DND-41 (cell line): ENCODE data around the gene DNLZ.

Experiments used
- ATAC-seq: fragments of 200-7000 bp; cut with Tn5 transposase; 3 replicates; pipeline ENCODE4 v1.9.1; 2021; ENCODE audit warnings: low read depth; ENCODE audit not compliant: insufficient read depth
- DNase-seq: peaks from one replicate; pipeline ENCODE4 v3.0.0-alpha.2; 2020
- H2AFZ ChIP-seq: 2 replicates; pipeline ENCODE4 v1.6.0; 2012; ENCODE audit warnings: low read depth, low read length
- H3K27ac ChIP-seq: 2 replicates; pipeline ENCODE4 v1.5.1; 2012; ENCODE audit warnings: low read length, inconsistent platforms
- H3K27me3 ChIP-seq: fragments of 200-600 bp; sonication (generic); 2 replicates; pipeline ENCODE4 v1.6.0; 2012; ENCODE audit warnings: low read length, mild to moderate bottlenecking, inconsistent platforms; ENCODE audit not compliant: insufficient read depth, poor library complexity
- H3K36me3 ChIP-seq: 2 replicates; pipeline ENCODE4 v1.5.1; 2012; ENCODE audit warnings: low read length, inconsistent platforms; ENCODE audit not compliant: insufficient read depth
- H3K4me1 ChIP-seq: 2 replicates; pipeline ENCODE4 v1.5.1; 2012; ENCODE audit warnings: mild to moderate bottlenecking, low read length; ENCODE audit not compliant: insufficient read depth
- H3K4me2 ChIP-seq: 2 replicates; pipeline ENCODE4 v1.6.0; 2012; ENCODE audit warnings: mild to moderate bottlenecking, moderate library complexity, low read length, inconsistent platforms; ENCODE audit not compliant: insufficient read depth
- H3K4me3 ChIP-seq, 2 experiments: fragments of 200-600 bp in 1 of 2; shearing (Covaris generic) in 1 of 2; 2 replicates each; pipeline ENCODE4 v1.5.1; 2012 to 2016; ENCODE audit warnings: inconsistent platforms in 2 of 2, low read length in 2 of 2, mild to moderate bottlenecking in 2 of 2, low read depth in 1 of 2, moderate library complexity in 1 of 2
- H3K79me2 ChIP-seq: 2 replicates; pipeline ENCODE4 v1.6.0; 2012; ENCODE audit warnings: low read length, inconsistent platforms; ENCODE audit not compliant: insufficient read depth
- H3K9ac ChIP-seq: 2 replicates; pipeline ENCODE4 v1.6.0; 2012; ENCODE audit warnings: low read depth, mild to moderate bottlenecking, inconsistent platforms, low read length, moderate library complexity
- H3K9me3 ChIP-seq: 2 replicates; pipeline ENCODE4 v1.5.1; 2012; ENCODE audit warnings: low read length, moderate library complexity, mild to moderate bottlenecking, inconsistent platforms; ENCODE audit not compliant: insufficient read depth, severe bottlenecking
- H4K20me1 ChIP-seq: 2 replicates; pipeline ENCODE4 v1.6.0; 2012; ENCODE audit warnings: low read length; ENCODE audit not compliant: insufficient read depth
- EZH2 ChIP-seq: IDR thresholded peaks from 3 replicates; pipeline ENCODE4 v1.6.1; 2012; ENCODE audit warnings: borderline replicate concordance, low read depth, mild to moderate bottlenecking, moderate library complexity, low read length, inconsistent platforms; ENCODE audit not compliant: severe bottlenecking
- TF ChIP-seq, protein P1 (sequence below): IDR thresholded peaks from 2 replicates; pipeline ENCODE4 v1.5.1; 2012; ENCODE audit warnings: borderline replicate concordance, low read length, moderate library complexity, mild to moderate bottlenecking; ENCODE audit not compliant: poor library complexity, severe bottlenecking; ENCODE audit errors: extremely low read depth

DNLZ gene

DNA sequence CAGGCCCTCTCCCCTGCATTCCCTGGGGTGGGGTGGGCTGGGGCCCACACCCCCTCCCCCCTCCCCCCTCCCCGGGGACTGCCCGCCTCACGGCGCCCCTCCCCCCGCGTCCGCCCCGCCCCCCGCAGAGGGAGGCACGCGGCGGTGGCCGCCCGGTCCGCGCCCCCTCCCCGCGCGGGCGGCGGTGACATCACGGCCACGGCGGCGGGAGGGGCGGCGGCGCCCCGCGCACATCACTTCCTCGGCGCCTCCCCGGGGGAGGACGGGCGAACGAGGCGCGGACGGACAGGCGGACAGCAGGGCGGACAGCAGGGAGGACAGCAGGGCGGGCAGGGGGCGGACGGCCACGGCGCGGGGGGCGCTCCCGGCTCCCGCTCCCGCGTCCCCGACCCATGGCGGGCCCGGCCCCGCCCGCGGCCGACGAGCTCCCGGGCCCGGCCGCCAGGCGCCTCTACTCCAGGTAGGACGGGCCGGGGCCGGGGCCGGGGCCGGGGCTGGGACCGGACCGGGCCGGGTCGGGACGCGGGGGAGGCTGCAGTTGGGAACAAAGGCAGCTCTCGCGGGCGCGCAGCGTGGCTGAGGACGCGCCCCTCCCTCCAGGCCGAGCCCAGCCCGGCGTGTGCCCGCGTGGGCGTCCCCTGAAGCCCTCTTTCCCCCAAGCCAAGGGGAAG lies 36.1 kb downstream of the DNLZ start, which contains the start of gene GPSM1:
Gene GPSM1, plus strand, starts transcription at position 236 of the 671 bp plus-strand sequence. Its CDS starts 157 bp downstream, at position 393.
- peaks cover 23% of the 10 kb centered on the region; the same call in 1 of the 2 replicates for H4K20me1 ChIP-seq
- H3K9me3 ChIP-seq, result no peaks in the 10 kb centered on the region
- H3K79me2 ChIP-seq, result no peaks in the 10 kb centered on the region
- DNase-seq (peak; percentile 28), ATAC-seq (peak; percentile 50)
- H3K27me3 ChIP-seq, result peaks cover 26% of the 10 kb centered on the region
- H3K4me1 ChIP-seq, result peaks cover 21% of the 10 kb centered on the region
- TF ChIP-seq, protein P1, sequence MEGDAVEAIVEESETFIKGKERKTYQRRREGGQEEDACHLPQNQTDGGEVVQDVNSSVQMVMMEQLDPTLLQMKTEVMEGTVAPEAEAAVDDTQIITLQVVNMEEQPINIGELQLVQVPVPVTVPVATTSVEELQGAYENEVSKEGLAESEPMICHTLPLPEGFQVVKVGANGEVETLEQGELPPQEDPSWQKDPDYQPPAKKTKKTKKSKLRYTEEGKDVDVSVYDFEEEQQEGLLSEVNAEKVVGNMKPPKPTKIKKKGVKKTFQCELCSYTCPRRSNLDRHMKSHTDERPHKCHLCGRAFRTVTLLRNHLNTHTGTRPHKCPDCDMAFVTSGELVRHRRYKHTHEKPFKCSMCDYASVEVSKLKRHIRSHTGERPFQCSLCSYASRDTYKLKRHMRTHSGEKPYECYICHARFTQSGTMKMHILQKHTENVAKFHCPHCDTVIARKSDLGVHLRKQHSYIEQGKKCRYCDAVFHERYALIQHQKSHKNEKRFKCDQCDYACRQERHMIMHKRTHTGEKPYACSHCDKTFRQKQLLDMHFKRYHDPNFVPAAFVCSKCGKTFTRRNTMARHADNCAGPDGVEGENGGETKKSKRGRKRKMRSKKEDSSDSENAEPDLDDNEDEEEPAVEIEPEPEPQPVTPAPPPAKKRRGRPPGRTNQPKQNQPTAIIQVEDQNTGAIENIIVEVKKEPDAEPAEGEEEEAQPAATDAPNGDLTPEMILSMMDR, result no peak
- TF ChIP-seq EZH2, result no peak
- H2AFZ ChIP-seq, result peak within 1 kb of the TSS; percentile 64
- H3K27ac ChIP-seq, result peak within 1 kb of the TSS; percentile 15; the same call in 1 of the 2 replicates
- H3K9ac ChIP-seq, result peak within 1 kb of the TSS; percentile 62
- peak within 1 kb of the TSS; percentile 77 for H3K4me2 ChIP-seq
- H3K36me3 ChIP-seq, result no peaks in the 10 kb centered on the region
- peak within 1 kb of the TSS; percentile 10 to 60; a peak in 3 of 4 replicates for H3K4me3 ChIP-seq

DNA sequence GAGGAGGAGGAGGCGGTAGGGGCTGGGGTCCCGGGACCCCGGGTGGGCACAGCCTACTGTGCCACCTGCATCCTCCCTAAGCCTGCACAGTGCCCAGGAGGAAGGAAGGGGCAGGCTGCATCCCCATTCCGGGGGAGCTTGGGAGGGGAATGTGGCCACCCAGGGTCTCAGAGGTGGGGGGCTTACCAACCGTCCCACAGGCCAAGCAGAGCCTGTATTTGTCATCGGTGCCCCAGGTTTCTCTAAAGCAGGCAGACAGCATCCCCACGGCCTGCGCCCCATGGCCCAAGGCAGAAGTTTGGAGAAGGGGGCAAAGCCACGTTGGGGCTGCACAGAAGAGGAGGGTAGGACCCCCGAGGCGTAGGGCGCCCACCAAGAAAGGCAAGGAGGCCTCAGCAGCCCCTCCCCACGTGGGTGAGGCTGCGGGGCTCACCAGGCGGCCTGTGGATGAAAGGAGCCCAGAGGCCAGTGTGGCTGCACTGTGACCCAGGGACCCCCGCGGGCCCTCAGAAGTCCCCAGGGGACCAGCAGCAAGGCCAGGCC lies 36.7 kb downstream of the DNLZ start:
- peak overlapping the region; percentile 62; the same call in 1 of the 2 replicates for H3K9ac ChIP-seq
- no peaks in the 10 kb centered on the region for H3K79me2 ChIP-seq
- H4K20me1 ChIP-seq, result peaks cover 27% of the 10 kb centered on the region; the same call in 1 of the 2 replicates
- no peak for DNase-seq
- TF ChIP-seq, protein P1, result no peak
- no peak for TF ChIP-seq EZH2
- no peak overlapping the region for H3K27ac ChIP-seq
- H2AFZ ChIP-seq, result no peak overlapping the region
- ATAC-seq, result no peak
- no peaks in the 10 kb centered on the region for H3K9me3 ChIP-seq
- peak overlapping the region in 1 of 2 experiments; percentile 60; a peak in 2 of 4 replicates for H3K4me3 ChIP-seq
- H3K4me2 ChIP-seq, result peak overlapping the region; percentile 77
- H3K27me3 ChIP-seq, result peaks cover 32% of the 10 kb centered on the region
- H3K36me3 ChIP-seq, result no peaks in the 10 kb centered on the region
- peaks cover 21% of the 10 kb centered on the region for H3K4me1 ChIP-seq

GRCh38 chr9:136326061-136326760 lies 37.3 kb downstream of the DNLZ start:
- ATAC-seq, result no peak
- peak overlapping the region; percentile 77; the same call in 1 of the 2 replicates for H3K4me2 ChIP-seq
- H3K36me3 ChIP-seq, result no peaks in the 10 kb centered on the region
- H3K4me1 ChIP-seq, result peaks cover 21% of the 10 kb centered on the region
- H3K27ac ChIP-seq, result no peak overlapping the region
- H2AFZ ChIP-seq, result no peak overlapping the region
- no peaks in the 10 kb centered on the region for H3K79me2 ChIP-seq
- no peaks in the 10 kb centered on the region for H3K9me3 ChIP-seq
- H4K20me1 ChIP-seq, result peaks cover 27% of the 10 kb centered on the region; the same call in 1 of the 2 replicates
- no peak overlapping the region for H3K4me3 ChIP-seq
- TF ChIP-seq EZH2, result no peak
- TF ChIP-seq, protein P1, result no peak
- H3K9ac ChIP-seq, result no peak overlapping the region
- peaks cover 39% of the 10 kb centered on the region for H3K27me3 ChIP-seq
- no peak for DNase-seq
